HG03442 (cell line): ENCODE measurements around the gene CHCHD5.
A peak's percentile ranks its signal among the peaks of the same experiment; 100 is the strongest.
"Not testable (repeated sequence)": the region's sequence is repeated elsewhere in the genome, so short reads cannot be mapped to it uniquely, and the experiment has no call there.

Experiments
- ATAC-seq: cut with Tn5 transposase; IDR thresholded peaks from one replicate; pipeline ENCODE4 v1.9.1; 2021; ENCODE audit warnings: mild to moderate bottlenecking, moderate library complexity; ENCODE audit not compliant: unreplicated experiment

Gene CHCHD5, protein sequence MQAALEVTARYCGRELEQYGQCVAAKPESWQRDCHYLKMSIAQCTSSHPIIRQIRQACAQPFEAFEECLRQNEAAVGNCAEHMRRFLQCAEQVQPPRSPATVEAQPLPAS

DNA sequence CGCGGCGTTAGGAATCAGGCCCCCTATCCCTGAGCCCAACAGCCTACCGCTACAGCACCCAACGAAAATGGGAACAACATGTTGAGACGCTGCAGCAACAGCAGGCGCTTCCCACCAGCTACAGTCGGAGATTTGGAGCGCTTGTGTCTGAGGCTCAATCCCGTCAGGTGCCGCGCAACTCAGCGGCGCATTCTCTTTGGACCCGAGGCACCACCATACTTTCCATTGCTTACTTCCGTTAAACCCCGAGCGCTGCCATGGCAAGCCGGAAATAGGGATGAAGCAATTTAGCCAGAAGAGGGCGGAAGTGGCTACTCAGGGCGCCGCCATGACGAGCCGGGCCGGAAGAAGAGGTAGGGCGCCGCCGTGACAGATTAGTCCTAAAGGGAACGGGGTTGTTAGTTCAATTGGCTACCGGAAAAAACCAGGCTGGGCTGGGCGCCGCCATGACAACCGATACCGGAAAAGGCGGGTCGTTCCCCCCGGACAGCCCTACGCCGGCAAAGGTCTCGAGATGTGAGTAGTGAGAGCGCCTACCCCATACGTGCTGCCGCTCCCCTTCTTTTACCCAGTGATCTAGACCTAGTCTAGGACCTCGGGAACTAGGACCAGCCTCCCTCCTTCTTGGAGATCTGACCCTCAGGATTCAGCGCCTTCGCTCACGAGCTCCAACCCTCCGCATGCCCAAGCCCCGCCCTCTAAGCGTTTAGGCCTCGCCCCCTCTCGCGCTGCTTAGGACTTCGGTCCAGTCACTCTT is at the start of gene CHCHD5:
TSS of gene CHCHD5 (plus strand) at position 476 of the 757 bp plus-strand sequence. CDS start at position 515, 39 bp downstream.
- peak; percentile 84 for ATAC-seq

DNA sequence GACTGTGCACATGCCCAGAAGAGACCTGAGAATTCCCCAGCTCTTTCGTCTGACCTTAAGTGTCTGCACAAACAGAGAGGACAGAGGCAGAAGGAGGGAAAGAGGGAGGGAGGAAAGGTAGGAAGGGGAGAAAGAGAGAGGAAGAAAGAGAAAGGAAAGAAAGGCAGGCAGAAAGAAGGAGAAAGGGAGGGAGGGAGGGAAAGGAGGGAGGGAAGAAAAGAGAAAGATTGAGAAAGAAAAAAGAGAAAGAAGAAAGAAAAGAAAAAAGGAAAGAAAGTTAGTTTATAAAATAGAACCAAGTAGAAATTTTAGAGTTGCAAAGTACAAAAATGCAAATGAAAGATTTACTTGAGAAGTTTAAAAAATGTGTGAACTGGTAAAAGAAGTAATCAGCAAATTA is 49.6 kb upstream of the CHCHD5 start:
- no peak for ATAC-seq

DNA sequence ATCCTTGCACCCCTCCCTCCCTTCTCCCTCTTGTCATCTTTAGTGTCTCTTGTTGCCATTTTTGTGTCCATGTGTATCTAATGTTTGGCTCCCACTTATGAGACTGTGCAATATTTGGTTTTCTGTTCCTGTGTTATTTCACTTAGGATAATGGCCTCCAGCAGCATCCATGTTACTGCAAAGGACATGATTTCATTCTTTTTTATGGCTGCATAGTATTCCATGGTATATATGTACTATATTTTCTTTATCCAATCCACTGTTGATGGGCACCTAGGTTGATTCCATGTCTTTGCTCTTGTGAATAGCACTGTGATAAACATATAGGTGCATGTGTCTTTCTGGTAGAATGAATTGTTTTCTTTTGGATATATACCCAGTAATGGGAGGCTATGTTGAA is 47.7 kb upstream of the CHCHD5 start:
- ATAC-seq: not testable (repeated sequence)

DNA sequence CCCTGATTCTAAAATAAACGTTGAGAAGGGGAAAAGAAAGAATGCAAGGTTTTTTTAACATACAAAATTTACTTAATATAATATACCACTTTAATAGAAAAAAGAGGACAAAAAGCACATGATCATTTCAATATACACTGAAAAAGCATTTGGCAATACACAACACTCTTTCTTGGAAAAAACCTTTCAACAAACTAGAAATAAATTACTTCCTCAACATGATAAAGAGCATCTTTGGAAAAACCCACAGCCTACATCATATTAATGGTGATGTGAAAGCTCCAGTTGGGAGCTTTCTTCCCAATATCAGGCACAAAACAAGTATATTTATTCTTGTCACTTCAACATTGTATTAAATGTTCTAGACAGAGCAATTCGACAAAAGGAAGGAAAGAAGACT is 45.1 kb upstream of the CHCHD5 start:
- ATAC-seq: no peak

DNA sequence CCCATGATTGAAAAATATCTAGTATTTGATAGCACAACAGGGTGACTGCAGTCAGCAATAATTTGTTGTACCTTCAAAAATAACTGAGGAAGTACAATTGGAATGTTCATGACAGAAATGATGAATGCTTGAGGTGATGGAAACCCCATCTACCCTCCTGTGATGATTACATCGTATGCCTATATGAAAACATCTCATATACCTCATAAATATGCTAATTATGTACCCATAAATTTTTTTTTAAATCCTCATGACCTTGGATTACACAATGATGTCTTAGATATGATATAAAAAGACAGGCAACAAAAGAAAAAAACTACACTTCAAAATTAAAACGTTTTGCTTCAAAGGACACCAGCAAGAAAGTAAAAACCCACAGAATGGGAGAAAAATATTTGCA is 43.5 kb upstream of the CHCHD5 start:
- no peak for ATAC-seq

DNA sequence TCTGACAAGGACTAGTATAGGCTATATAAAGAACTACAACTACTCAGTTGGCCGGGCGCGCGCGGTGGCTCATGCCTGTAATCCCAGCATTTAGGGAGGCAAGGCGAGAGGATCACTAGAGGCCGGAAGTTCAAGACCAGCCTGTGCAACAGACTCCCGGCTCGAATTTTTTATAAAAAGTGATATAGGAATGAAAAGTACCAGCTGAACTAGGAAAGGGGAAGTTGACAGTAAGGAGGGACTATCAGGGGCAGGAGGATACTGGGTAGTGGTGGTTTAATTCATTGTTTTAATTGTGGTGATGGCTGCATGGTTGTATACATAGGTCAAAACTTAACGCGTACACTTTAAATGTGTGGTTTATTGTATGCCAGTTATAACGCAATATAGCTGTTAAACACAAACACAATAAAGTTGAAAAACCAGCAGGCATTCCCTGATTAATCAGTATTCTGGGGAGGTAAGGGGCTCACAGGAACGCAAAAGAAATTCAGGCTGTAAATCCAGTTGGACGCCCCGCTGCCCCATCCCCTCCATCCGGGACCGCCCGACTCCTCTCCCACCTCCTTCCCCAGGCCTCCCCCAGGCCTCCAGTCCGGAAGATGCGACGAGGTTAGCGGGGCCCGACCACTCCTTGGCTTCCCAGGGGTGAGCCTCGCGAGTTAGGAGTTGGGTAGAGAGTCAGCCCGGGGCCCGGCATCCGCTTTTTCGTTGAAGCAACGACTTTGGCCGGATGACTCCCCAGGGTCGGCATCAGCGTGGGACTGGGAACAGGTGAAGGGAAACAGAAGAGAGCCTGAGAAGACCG is 42.9 kb upstream of the CHCHD5 start:
- peak; percentile 52 for ATAC-seq

DNA sequence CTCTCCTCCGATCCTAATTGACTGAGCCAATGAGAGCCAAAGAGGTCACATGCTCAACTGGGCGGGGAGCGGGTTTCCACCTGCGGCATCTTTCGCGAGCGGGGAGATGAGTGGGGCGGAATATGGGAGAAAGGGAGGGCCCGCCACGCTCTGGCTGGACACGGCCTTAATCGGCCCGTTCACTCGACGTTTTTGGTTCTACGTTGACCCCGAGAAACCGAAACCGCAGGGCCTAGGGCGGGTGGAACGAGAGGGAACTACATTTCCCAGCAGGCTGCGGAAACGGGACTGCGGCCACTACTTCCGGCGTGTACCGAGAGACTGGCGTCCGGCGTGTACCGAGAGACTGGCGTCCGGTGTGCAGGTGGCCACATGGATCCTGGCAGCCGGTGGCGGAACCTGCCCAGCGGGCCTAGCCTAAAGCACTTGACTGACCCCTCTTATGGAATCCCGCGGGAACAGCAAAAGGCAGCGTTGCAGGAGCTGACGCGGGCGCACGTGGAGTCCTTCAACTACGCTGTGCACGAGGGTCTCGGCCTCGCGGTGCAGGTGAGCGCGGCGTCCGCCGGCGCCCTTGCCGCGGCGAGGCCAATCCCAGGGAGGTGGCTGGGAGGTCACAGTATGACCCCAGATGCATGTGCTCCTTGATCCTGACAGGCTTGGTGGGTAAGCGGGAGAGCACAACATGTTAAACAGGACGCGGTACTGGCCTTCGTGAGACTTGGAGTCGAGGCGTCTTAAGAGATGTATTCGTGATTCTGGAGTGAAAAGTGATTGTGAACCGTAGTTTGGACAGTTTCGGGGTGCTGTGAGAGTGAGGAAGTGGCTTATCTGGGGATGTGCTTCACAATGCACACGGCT is 42.1 kb upstream of the CHCHD5 start, which contains the start of gene POLR1B:
TSS of gene POLR1B (plus strand) at position 343 of the 861 bp plus-strand sequence. CDS start at position 373, 30 bp downstream.
- peak; percentile 84 for ATAC-seq

DNA sequence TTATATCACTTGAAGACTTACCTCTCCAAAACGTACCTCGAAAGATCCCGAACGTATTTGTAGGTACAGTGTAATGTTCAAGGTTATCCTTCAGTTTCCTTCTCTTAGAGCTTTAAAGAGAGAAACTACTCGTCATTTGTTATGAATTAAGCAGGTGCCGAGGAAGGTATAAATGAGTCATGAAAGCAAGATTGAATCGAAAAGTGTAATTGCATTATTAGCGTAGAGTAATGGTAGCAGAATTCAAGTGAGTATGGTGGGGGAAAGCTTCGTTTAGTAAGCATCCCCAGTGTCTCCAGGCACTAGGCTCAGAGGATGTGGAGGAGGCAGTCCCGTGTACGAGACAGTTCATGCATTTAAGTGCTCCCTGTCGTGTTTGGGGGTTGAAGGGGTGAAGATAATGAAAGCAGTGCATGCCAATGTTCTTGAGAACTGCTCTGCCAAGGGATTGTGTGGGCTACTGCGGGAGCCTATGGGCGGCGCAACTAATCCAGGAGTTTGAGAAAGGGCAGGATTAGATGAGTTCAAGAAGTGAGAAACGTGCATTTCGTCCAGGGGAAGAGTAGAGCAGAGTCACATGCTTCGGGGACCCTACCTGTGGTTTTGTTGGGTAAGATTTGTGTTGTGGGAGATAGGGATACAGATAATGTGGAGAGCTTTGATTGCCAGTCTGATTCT is 41.3 kb upstream of the CHCHD5 start:
- ATAC-seq: no peak

DNA sequence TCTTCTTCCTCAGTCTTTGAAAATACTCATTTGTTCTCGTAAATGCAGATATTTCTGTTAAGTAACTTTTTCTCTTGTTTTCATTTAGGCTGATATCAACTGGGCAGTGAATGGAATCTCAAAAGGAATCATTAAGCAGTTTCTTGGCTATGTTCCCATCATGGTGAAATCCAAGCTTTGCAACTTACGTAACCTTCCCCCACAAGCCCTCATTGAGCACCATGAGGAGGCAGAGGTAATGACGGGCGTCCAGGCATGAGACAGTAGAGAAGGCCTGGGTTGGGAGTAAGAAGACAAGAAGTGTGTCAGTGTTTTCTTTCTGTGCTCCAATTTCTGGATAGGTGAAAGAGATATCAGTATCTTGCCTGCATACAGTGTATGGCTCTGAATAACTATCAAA is 37.1 kb upstream of the CHCHD5 start:
- no peak for ATAC-seq

DNA sequence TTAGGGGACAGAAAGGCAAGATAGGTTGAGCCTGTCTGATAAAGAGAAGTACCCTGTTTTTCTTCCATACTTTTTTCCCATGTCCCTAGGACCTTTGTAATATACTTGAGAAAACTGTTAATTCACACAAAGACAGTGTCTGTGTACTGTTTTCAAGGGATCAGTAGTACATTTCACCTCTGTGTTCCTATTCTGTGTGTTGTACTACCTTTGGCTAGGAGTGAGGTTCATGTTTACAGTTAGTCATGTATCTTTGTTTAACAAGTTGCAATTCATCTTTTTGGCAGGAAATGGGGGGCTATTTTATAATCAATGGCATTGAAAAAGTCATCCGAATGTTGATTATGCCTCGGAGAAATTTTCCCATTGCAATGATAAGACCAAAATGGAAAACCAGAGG is 35.4 kb upstream of the CHCHD5 start:
- no peak for ATAC-seq

DNA sequence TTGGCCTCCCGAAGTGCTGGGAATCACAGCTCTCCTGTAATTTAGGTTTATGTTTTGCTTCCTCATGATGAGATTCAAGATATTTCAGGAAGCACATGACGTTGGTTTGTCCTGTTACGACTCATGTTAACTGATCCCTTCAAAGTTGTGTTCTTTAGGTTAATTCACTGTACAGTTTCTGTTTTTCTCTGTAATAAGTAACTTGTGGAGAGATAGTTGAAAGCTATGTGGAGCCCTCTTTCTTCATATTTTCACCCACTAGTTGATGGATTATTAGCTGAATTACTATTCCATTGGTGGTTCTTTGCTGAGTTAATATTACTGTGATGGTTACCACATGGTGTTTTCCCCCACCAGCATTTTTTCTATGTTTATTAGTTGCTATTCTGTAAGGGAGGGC is 18.3 kb upstream of the CHCHD5 start:
- ATAC-seq: no peak

DNA sequence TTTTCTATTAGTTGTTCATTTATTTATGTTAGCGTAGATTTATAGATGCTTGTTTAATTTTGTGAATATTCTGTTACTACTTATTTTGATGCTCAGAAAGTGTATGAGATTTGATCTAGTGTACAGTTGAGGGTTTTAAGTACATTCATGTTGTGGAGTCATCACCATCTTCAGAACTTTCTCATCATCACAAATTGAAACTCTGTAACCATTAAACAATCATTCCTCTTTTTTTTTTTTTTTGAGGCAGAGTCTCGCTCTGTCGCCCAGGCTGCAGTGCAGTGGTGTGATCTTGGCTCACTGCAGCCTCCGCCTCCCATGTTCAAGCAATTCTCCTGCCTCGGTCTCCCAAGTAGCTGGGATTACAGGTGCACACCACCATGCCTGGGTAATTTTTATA is 17.9 kb upstream of the CHCHD5 start:
- not testable (repeated sequence) for ATAC-seq

DNA sequence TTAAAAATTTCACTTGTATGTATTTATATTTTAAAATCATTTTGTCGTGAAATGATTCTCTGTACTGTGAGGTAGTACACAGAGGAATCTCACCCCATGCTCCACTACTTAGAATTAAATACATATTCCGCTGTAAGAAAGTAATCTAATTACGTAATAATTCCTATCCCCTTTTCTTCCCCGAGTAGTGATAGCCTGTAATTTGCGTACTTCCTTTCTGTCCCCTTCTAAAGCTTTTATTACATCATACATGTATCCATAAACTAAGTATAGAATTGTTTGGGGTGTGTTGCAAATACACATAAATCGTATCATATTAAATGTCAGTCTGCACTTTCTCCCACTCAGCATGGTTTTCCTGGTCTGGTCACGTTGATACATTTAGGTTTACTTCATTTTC is 12.4 kb upstream of the CHCHD5 start:
- ATAC-seq: no peak

DNA sequence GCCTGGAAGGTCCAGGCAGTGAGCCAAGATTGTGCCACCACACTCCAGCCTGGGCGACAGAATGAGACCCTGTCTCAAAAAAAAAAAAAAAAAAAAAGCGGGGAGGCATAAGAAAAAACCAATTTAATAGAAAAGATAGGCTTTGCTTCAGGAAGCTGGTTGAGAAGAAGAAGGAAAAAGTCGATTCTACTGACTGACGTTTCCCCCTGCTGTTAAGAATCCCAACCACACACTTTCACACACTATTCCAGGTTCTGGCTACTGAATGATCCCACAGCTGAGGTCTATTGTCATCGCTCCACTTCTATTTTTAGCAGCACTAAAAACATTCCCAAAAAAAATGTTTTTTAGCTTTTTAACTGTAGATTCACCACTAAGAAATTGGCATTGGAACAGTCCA is 6.7 kb upstream of the CHCHD5 start:
- ATAC-seq: no peak

DNA sequence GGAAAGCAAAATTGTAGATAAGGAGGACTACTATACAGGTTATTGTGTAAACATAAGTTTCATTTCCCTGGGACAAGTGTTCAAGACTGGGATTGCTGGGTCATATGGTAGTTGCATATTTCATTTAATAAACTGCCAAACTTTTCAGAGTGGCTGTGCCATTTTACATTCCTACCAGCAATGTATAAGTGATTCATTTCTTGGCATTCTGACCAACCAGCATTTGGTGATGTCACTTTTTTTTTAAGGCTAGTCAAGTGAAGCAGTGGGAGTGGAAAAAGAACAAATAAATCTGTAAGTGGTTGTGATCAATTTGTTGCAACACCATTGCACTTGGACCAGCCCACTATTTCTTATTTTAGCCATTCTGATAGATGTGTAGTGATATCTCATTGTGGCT is 5.2 kb upstream of the CHCHD5 start:
- no peak for ATAC-seq

DNA sequence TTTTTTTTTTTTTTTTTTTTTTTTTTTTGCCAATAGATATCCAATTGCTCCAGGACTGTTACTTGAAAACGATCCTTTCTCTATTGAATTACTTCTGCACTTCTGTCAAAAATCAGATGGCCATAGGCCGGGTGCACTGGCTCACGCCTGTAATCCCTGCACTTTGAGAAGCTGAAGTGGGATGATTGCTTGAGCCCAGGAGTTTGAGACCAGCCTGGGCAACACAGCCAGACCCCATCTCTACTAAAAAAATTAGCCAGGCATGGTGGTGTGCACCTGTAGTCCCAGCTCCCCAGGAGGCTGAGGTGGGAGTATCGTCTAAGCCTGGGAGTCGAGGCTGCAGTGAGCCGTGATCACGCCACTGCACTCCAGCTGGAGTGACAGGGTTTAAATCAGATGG is 4.3 kb upstream of the CHCHD5 start:
- ATAC-seq: no peak

DNA sequence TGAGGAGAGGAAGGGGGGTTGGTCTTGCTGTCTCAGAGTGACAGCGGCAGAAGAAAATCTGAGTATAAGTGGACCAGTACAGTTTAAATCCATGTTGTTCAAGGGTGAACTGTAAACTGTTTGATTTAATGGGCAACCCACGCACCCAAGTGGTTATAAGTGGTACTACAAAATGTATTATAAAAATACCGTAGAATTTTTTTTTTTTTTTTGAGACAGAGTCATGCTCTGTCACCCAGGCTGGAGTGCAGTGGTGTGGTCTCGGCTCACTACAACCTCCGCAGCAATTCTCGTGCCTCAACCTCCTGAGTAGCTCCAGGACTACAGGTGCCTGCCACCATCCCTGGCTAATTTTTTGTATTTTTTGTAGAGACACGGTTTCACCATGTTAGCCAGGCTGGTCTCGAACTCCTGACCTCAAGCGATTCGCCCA is 2.1 kb upstream of the CHCHD5 start:
- no peak for ATAC-seq

DNA sequence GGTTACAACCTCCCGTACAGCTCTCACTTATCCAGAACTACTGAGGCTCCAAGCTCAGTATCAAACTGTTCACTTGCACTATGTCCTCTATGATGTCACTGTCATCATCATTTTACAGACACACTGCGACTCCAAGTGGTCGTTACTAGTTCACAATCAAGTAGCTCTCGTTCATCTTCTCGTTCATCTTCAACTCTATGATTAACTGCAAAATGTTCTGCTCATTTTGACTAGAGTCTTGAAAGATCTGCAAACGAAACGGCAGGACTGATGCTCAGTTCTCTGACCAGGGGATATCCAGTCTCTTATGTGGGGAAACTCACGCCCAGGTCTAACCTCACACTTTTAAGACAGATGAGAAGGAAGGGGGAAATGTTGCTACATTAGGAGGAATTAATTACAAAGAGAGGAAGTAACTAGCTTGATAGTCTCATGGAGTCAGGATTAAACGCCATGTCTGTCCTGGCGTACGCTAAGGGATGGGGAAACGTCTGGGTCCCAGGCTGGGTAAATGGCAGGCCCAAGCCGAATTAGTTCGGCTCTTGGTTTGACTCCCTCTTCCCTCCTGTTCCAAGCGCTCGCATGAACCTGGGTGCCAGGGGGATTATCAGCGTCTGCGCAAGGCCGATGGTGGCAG is 794 bp upstream of the CHCHD5 start:
- no peak for ATAC-seq

DNA sequence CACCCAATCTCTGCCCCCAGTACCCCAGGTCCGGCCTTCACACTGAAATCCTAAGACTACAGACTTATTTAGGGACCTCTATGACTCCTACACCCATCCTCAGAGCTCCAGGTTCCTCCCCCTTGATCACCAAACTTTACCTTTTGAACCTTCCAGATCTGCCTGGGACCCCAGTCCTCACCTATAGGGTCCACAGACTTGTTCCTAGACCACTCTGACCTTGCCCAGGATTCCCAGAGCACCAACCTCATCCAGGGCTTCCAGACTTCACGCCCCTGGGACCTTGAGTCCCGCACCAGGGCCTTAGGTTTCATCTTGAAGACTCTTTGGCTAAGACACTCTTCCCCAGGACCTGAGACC is 462 bp downstream of the CHCHD5 start:
- no peak for ATAC-seq

DNA sequence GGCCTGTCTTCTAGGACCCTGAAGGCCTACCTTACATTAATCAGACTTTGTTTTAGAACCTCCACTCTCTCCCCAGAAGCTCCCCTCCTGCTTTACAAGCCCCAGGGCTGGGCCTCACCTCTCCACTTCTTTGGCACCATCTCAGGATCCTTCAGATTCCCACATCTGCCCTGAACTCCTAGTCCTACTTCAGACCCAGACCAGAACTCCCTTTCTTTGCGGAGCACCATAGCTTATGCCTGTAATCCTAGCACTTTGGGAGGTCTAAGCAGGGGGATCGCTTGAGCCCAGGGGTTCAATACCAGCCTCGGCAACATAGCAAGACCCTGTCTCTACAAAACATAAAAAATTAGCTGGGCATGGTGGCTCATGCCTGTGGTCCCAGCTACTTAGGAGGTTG is 991 bp downstream of the CHCHD5 start:
- no peak for ATAC-seq
